Central memory CD8-positive, alpha-beta T cell (primary cell): Measurements from ENCODE around the gene SOWAHB.
A peak's percentile ranks its signal among the peaks of the same experiment; 100 is the strongest.

Experiments
- ATAC-seq: fragments of 150-1000 bp; cut with Tn5 transposase; replicated peaks from 2 replicates; pipeline ENCODE4 v1.10.0; 2022; ENCODE audit warnings: mild to moderate bottlenecking, moderate FRiP score, moderate number of reproducible peaks; ENCODE audit not compliant: poor library complexity, severe bottlenecking; ENCODE audit errors: extremely low read depth
- DNase-seq, 2 donors: peaks; one replicate each; pipeline ENCODE4 v3.0.0; 2021; ENCODE audit warnings: low spot score in 2 of 2
- H3K27ac Mint-ChIP-seq: one replicate; pipeline ENCODE4 v1.8.0; 2022; ENCODE audit warnings: low read depth, mild to moderate bottlenecking, moderate library complexity, mixed read lengths
- H3K27me3 Mint-ChIP-seq: one replicate; pipeline ENCODE4 v1.8.0; 2022; ENCODE audit warnings: mixed read lengths
- H3K36me3 Mint-ChIP-seq: one replicate; pipeline ENCODE4 v1.8.0; 2022; ENCODE audit warnings: mild to moderate bottlenecking, moderate library complexity, mixed read lengths; ENCODE audit not compliant: insufficient read depth
- H3K4me1 Mint-ChIP-seq: one replicate; pipeline ENCODE4 v1.8.0; 2022; ENCODE audit warnings: mixed read lengths
- H3K4me3 Mint-ChIP-seq: one replicate; pipeline ENCODE4 v1.8.0; 2022; ENCODE audit warnings: mild to moderate bottlenecking, moderate library complexity, mixed read lengths
- H3K9me3 Mint-ChIP-seq: one replicate; pipeline ENCODE4 v1.8.0; 2022; ENCODE audit warnings: mixed read lengths

The SOWAHB gene

GRCh38 chr4:76866641-76867040, 31.3 kb downstream of the SOWAHB start:
- no peak for ATAC-seq
- H3K27me3 Mint-ChIP-seq, result peaks cover 56% of the 10 kb centered on the region
- H3K4me1 Mint-ChIP-seq, result no peaks in the 10 kb centered on the region
- no peak for DNase-seq
- no peaks in the 10 kb centered on the region for H3K9me3 Mint-ChIP-seq
- peaks cover 1% of the 10 kb centered on the region for H3K36me3 Mint-ChIP-seq
- no peak overlapping the region for H3K4me3 Mint-ChIP-seq
- H3K27ac Mint-ChIP-seq, result no peak overlapping the region

GRCh38 chr4:76858319-76858718, 39.6 kb downstream of the SOWAHB start:
- Mint-ChIP-seq H3K36me3 (no peaks in the 10 kb centered on the region), H3K4me3 (no peak overlapping the region), H3K4me1 (no peaks in the 10 kb centered on the region), H3K27me3 (peaks cover 48% of the 10 kb centered on the region), H3K27ac (no peak overlapping the region), H3K9me3 (no peaks in the 10 kb centered on the region)
- DNase-seq (no peak), ATAC-seq (no peak)

- DNase-seq (no peak), ATAC-seq (no peak)
- H3K27ac Mint-ChIP-seq, result no peak overlapping the region
- peaks cover 41% of the 10 kb centered on the region for H3K27me3 Mint-ChIP-seq
- H3K9me3 Mint-ChIP-seq, result no peaks in the 10 kb centered on the region
- H3K4me3 Mint-ChIP-seq, result no peak overlapping the region
- no peaks in the 10 kb centered on the region for H3K4me1 Mint-ChIP-seq
- H3K36me3 Mint-ChIP-seq, result no peaks in the 10 kb centered on the region
These were observed 40.9 kb downstream of the SOWAHB start for GRCh38 chr4:76857074-76857409.

- Mint-ChIP-seq H3K27me3 (peaks cover 41% of the 10 kb centered on the region), H3K36me3 (no peaks in the 10 kb centered on the region), H3K9me3 (no peaks in the 10 kb centered on the region), H3K4me1 (no peaks in the 10 kb centered on the region), H3K27ac (no peak overlapping the region), H3K4me3 (no peak overlapping the region)
- DNase-seq, result no peak
- no peak for ATAC-seq
These were observed 41.5 kb downstream of the SOWAHB start for GRCh38 chr4:76856243-76857073.

GRCh38 chr4:76854858-76855257, 43.1 kb downstream of the SOWAHB start:
- no peaks in the 10 kb centered on the region for H3K9me3 Mint-ChIP-seq
- peak overlapping the region; percentile 51 for H3K27ac Mint-ChIP-seq
- H3K27me3 Mint-ChIP-seq, result peaks cover 45% of the 10 kb centered on the region
- no peak for ATAC-seq
- H3K4me1 Mint-ChIP-seq, result no peaks in the 10 kb centered on the region
- H3K36me3 Mint-ChIP-seq, result no peaks in the 10 kb centered on the region
- DNase-seq, result no peak
- no peak overlapping the region for H3K4me3 Mint-ChIP-seq

- ATAC-seq (no peak), DNase-seq (no peak)
- Mint-ChIP-seq H3K4me3 (no peak overlapping the region), H3K9me3 (no peaks in the 10 kb centered on the region), H3K27me3 (peaks cover 26% of the 10 kb centered on the region), H3K27ac (no peak overlapping the region), H3K4me1 (no peaks in the 10 kb centered on the region), H3K36me3 (no peaks in the 10 kb centered on the region)
These were observed 46.6 kb downstream of the SOWAHB start for GRCh38 chr4:76851375-76851774.

GRCh38 chr4:76850010-76850441, 47.9 kb downstream of the SOWAHB start:
- H3K9me3 Mint-ChIP-seq, result no peaks in the 10 kb centered on the region
- no peaks in the 10 kb centered on the region for H3K4me1 Mint-ChIP-seq
- H3K4me3 Mint-ChIP-seq, result no peak overlapping the region
- no peak overlapping the region for H3K27ac Mint-ChIP-seq
- ATAC-seq (no peak), DNase-seq (no peak)
- H3K27me3 Mint-ChIP-seq, result peaks cover 34% of the 10 kb centered on the region
- H3K36me3 Mint-ChIP-seq, result no peaks in the 10 kb centered on the region
